Frontal cortex (tissue), 4 donors: Measurements from ENCODE around the gene SEBOX. TPM values are rescaled to one million over a fixed set of nuclear protein-coding genes. Genes with fewer than 3 reads are reported as not detected.
A peak's percentile ranks its signal among the peaks of the same experiment; 100 is the strongest.

Experiments used
- DNase-seq, 2 donors: peaks; one replicate each; pipeline ENCODE4 v3.0.0; 2012; ENCODE audit warnings: low spot score in 2 of 2
- FAIRE-seq: peaks from 2 replicates; lab custom pipeline; 2012; peaks lifted over from hg19 to GRCh38; lab: Jason Lieb, UNC
- total RNA-seq: library from RNA; depleted of rRNA; stranded (reverse); fragments of >200 nt; gene quantifications from one replicate; pipeline ENCODE4 v1.2.3, GENCODE V29; 2014
- donor health status: control.
- donor health status: control.
- donor health status: control.

The SEBOX gene, protein sequence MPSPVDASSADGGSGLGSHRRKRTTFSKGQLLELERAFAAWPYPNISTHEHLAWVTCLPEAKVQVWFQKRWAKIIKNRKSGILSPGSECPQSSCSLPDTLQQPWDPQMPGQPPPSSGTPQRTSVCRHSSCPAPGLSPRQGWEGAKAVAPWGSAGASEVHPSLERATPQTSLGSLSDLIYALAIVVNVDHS
- not detected for total RNA-seq

DNA sequence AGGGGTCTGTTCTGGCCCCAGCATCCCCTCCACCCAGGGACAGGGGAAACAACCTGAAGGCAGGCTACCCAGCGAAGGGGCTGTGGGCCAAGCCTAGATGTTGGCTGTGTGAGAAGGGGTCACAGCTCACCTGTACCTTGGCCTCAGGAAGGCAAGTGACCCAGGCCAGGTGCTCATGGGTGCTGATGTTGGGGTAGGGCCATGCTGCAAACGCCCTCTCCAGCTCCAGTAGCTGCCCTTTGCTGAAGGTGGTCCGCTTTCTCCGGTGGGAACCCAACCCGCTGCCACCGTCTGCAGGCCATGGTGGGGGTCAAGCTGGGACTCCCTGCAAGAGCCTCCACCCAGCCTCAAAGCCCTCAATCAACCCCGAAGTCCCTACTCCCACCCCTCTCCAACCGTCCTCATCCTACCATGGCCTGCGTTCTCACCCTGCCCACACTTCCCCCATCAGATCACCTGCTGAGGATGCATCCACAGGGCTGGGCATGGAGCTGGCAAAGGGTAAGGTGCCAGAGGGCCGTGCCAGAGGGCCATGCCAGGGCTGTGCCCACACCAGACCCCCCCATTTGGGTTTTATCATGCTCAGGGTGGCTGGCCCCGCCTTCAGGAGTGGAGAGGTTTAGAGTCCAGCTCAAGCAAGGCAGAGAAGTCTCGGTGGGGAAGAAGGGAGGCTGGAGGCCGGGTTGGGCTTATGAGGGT lies at the start of gene SEBOX:
Gene SEBOX, minus strand, starts transcription at position 535 of the 699 bp plus-strand sequence. Its CDS starts 48 bp downstream, at position 487.
- FAIRE-seq, result no peak
- no peak for DNase-seq

DNA sequence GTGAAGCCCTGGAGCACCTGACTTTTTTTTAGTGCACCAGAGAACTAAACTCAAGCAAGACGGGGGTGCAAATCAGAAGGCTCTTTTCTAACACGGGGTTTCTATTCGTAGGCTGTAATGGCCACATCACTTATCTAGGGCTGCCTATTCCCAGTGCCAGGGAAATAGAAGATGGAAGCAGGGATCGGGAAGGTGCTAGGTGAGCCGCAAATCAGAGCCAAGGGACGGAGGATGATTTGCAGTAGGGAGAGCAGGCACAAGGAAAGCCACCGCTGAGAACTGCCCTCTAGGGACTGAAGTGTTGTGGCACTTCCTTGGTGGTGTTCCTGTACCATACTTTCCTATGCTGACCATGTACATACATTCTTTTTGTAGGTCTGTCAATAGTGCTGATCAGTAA lies 48.8 kb upstream of the SEBOX start:
- DNase-seq (no peak), FAIRE-seq (no peak)

DNA sequence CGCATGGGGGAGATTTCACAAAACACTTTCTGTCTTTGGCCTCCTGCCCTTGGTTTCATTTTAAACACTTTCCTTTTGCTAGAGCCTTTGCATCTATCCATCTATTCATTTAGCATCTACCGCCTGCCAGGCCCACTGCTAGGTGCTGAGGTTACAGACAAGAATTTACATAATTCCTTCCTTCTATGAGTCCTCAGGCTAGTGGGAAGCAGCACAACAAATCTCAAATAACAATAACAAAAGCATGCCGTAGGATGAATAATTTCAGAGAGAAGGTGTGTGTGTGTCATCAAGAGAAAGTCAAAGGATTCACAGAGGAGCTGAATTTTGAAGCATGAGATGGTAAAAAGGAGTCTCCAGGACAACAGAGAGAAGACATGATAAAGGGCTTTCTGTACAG lies 47.1 kb upstream of the SEBOX start:
- DNase-seq (no peak), FAIRE-seq (no peak)

DNA sequence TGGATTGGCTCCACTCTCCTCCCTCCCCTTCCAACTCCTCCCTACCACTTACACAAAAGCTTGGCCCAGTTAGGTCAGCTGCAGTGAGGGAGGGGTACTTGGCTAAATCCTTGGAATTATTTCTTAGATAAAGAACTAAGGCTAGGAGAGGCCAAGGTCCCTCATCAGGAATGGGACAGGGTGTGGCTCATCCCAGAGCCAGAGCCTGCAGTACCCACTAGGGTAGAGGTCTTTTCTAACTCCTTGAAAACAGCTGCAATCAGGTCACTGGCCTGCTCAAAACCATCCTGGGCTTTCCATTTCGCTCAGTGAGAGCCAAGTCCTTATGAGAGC lies 42.9 kb upstream of the SEBOX start:
- FAIRE-seq, result no peak

DNA sequence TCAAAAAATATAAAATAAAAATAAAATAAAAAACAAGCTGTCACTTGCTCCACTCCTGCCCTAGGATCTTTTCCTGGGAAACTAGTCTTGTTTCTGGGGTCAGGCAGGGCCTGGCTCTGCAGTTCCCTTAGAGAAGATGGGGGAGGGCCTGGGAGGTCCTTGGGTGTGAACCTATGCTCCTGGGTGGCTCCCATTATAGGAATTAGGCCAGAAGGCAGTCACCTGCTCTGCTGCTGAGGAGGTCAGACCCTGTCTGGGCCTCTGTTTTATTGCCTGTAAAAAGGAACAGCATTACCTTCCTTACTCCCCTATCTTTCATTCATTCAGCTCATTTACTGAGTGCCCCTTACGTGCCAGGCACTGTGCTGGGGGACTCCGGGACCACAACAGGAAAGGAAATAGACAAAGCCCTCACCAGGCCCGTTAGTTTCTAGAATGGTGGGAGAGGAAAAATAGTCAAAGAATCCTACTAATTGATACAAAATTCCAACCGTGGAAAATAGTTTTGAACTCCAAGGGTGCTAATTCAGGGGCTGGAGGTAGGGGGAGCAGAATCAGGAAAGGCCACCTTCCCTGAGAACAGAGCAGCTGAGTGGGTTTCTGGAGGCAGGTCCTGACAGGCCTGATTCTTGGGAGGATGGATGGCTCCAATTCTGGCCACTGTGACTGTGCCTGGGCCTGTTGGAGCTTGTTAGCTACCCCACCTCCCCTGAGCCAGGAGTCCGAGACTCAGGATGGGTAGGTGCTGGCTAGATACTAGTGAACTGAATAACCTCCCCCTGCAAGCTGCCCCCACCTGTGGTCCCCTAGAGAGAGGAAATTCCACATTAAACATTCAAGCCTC lies 42.4 kb upstream of the SEBOX start:
- FAIRE-seq (no peak), DNase-seq (no peak)

More for the DNA sequence above, 42.9 kb upstream of the SEBOX start:
- DNase-seq, result no peak

DNA sequence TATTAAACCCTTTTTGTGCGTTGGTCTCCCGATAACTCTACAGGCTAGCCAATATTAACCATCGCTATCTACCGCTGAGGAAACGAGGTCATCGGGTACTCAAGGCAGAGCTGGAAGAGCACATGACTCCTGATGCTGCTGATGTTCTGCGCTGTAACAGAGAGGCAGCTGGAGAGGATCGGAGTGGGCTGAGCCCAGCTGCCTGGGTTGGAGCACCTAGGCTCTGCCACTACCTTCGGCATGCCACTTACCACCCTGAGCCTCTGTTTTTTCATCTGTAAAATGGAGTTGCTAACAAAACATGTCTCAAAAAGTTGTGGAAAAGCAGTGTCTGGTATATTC lies 41.4 kb upstream of the SEBOX start:
- no peak for FAIRE-seq
- DNase-seq, result no peak

DNA sequence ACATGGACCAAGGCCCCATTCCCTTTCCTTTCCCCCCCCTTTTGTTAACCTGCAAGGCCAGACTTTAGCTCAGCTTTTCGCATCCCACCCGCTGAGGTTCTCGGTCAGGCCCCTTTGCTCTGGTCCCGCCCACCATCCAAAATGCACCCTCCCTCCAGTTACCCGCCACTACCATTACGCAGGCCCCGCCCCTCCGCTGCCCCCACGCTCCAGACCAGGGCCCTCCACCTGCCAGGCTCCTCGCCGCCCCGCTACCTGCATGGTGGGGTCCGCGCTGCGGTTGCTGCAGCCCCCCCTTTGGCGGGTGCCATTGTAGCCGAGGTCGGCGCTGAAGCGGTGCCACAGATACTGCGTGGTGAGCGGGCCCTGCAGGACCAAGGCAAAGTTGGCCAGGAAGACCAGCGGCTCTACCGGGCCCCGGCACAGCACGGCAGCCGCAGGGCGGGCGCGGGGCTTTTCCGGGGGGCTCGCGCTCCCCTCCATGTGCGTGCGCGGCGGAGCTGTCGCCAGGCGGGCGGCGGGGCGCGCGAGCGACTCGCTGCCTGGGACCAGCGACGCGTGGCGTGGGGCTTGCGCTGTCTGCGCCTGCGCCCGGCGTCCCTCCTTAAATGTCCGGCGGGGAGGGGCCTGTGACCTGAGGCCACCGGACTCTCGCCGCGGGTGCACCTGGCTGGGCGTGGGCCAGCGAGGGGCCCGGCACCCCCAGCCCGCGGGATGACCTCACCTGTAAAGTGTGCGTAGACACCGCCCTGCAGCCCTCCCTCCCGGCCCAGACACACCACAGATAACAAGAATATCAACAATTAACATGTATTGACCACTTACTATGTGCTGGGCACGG lies 40.9 kb upstream of the SEBOX start, which contains the start of gene SLC46A1:
Gene SLC46A1, minus strand, starts transcription at position 581 of the 841 bp plus-strand sequence. Its CDS starts 98 bp downstream, at position 483.
- DNase-seq, result peak; percentile 69 to 76
- FAIRE-seq, result no peak

DNA sequence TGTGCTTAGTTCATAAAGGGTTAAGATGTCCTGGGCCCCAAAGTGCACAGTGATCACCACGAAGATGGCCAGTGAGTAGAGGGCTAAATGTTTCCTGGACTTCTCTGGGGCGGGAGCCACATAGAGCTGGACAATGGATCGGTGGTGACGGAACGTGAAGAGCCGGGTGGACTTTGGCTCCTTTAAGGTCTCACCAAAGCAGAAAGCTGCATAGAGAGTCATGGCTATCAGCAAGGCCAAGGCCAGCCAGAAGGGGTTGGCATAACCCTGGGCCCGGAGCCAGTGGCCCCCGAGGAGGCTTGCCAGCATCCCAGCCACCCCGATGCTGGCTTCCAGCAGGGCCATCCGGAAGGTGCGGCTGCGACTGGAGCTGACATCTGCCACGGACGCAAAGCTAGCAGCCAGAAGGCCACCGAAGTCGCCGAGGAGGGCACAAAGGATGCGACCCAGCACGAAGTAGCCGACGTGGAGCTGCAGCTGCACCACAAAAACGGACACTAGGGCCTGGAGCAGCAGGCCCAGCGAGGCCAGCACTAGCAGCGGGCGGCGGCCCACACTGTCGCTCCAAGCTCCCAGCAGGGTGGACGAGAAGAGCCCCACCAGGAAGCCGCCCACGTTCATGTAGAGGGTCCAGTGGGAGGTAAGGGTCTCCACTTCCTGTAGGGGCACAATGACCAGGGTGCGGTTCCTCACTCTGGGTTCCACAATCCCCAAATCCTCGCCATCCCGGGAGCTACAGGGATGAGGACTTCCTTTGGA lies 40.0 kb upstream of the SEBOX start:
- DNase-seq (peak in 1 of 2 donors; percentile 40), FAIRE-seq (no peak)

DNA sequence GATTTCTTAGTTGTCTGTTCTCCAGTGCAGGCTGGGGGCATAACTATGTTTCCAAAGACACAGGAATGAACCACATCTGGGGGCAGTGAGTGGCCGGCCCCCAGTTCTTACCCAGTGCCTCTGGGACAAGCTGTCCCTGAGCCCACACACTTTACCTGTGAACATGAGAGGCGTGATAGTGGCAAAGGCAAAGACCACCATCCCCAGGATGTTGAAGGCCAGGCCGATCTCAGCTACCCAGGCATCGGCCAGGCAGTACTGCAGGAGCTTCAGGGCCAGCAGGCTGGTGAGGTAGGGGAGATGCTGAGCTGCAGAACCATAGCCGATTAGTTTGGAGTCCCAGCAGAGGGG lies 39.4 kb upstream of the SEBOX start:
- FAIRE-seq (no peak), DNase-seq (no peak)

DNA sequence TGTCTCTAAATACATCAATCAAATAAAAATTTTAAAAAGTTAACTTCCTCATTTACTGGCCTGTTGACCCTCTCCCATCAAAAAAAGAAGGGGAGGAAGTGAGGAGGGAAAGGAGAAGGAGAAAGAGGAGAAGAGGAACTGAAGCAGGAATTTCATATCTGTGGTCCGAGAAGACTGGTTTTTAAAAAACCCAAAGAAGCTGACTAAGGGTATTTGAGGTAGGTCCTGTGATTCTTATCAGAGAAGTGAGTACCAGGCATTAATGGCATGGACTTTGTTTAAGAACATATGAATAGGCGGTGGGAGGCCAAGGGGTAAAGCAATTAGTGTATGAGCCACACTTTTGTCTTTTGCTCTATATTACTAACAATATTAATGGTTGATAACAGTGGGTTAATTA lies 39.0 kb upstream of the SEBOX start:
- DNase-seq (no peak), FAIRE-seq (no peak)

DNA sequence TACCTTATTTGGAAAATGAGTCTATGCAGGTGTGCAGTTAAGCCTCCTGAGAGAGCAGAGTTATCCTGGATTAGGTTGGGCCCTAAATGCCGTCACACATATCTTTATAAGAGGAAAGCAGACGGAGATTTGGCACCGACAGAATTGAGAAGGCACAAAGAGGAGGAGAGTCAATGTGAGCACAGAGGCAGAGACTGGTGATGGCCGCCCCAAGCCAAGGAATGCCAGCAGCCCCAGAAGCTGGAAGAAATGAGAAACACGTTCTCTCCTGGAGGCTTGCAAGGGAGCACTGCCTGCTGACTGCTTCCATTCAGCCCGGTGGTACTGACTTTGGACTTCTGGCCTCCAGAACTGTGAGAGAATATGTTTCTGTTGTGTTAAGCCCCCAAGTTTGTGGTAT lies 37.8 kb upstream of the SEBOX start:
- no peak for FAIRE-seq
- DNase-seq, result no peak

DNA sequence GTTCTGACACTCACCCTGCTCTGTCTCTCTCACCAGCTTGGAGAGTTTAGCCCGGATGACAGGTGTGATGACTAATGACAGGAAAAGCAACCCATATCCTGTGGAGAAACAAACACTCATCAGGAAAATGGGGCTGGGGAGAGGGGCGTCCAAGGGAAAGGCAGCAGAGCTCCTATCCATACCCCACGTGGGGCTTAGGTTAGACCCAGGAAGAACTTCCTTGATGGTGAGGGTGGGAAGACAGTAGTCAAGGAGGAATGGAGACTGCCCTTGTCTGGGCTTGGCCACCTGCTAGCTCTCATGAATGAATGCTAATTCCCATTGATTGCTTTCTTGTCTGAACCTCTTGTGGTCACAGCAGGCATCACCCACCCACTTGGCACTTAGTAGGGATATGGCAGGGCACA lies 37.2 kb upstream of the SEBOX start:
- DNase-seq (no peak), FAIRE-seq (no peak)

DNA sequence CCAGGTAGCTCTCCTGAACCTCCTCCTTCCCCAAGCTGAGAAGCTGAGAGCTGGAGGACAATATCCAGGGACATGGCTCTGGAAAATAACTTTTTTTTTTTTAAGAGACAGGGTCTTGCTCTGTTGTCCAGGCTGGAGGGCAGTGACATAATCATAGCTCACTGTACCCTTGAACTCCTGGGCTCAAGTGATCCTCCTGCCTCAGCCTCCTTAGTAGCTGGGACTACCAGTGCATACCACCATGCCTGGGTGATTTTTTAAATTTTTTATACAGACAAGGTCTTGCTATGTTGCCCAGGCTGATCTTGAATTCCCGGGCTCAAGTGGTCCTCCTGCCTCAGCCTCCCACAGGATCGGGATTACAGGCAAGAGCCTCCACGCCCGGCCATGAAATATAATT lies 34.8 kb upstream of the SEBOX start:
- FAIRE-seq, result no peak
- no peak for DNase-seq

DNA sequence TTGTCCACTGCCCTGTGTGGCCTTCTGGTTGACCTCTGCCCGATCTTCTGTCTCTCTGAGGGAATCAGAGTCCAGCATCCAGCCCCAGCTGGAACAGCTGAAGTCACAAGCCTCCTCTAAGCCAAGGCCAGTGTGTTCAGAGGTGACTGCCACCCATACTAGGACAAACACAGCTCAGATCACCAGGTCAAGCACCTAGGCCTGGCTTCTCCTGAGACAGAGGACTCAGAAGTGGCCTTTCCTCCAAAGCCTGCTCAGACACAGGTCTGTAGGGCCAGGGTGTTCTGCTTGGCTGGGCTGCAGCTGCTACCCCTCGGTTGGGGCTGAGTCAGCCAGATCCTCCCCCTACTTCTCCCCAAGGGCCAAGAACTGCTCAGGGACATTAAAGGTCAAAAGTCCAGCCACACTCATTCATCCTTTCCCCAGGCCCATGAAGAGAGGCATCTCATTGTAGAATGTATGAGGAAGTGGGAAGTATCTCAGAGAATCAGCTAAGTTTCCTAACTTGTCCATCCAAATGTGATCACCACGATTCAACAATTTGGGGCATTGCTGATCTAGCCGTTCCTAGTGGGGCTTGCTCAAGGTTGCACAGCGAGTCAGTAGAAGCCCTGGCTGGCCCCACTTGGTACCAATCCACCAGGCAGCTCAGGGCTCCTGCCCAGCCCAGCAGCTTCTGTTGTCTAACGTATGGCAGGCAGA lies 33.4 kb upstream of the SEBOX start:
- DNase-seq (no peak), FAIRE-seq (no peak)

DNA sequence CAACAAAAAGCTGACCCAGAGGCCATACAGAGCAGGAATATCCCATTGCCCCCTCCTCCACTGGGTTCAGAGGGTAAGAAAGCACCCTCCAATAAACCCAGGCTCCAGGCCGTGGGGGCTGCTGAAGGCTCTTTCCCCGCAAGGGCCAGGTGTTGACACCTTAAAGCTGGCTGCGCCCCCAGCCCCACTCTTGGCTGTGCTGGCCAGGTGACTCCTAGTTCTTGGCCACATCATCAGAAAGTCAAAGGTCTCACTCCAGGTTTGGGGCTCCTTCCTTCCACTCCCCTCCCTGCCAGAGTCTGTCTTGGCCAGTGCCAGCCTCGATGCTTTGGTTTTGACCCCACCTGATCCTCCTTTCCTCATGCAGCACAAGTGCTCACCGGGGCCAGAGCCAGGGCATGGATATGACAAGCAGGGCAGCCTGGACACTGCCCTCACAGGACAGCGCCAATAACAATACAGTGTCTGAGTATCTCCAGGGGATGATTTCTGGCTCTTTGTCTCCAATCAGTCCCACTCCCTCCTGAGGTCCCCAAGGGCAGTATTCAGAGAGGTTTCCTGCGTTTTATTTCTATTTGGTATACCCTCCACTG lies 32.8 kb upstream of the SEBOX start:
- no peak for FAIRE-seq
- DNase-seq, result no peak

DNA sequence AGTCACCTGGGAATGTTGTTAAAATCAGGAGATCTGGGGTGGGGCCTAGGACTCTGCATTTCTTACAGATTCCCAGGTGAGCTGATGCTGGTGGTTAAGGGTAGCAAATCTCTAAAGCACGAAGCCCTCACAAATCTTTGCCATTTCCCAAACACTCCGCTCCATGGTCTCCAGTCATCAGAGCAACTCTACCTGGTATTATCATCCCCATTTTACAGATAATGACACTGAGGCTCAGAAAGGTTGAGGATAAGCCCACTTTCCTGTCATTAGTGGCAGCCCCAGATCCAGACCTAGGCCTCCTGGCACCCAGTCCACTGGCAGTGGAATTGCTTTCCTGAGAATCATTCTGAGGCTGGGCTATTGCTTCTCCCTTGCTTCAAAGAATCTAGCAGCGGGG lies 32.3 kb upstream of the SEBOX start:
- DNase-seq (no peak), FAIRE-seq (no peak)

DNA sequence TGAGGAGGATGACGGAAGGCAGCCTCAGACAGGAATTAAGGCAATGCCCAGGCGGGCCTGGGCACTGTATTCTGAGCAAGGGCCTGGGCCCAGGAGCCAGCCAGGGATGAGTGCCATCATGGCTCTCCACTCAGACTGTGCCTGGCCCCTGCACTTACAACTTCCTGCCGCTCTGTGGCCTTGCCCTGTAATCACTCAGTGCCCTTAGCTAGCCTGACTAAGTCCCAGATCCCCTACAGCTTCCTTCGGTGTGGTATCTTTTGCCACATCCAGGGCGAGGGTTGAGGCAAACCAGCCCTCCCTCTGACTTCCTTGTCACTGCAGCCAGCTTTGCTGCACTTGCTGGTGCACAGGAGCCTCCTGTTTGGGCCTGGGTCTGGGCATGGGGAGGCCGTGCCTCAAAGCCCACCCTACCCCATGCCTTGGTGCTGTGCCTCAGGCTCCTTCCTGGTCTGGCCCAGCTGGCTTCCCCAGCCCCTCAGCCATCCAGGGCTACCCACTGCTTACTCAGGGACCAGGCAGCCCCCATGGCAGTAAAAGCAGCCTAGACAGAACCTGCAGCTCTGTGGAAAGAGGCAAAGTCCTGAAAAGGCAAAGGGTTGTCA lies 31.7 kb upstream of the SEBOX start:
- no peak for DNase-seq
- FAIRE-seq, result no peak

DNA sequence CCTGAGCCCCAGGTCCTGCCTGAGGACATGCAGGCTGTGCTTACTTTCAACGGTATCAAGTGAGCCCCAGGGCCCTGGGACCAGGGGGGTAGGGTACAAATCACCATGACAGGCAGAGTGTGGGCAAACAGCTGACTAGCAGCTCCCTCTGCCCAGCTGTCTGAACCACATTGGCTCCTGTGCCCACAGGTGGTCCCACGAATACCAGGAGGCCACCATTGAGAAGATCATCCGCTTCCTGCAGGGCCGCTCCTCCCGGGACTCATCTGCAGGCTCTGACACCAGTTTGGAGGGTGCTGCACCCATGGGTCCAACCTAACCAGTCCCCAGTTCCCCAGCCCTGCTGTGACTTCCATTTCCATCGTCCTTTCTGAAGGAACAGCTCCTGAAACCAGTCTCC lies 31.0 kb upstream of the SEBOX start:
- DNase-seq (no peak), FAIRE-seq (no peak)
